GM12878 (cell line): ENCODE data around the gene DLK1.

ENCODE experiments used
- JUNB ChIP-seq: IDR thresholded peaks from 2 replicates; pipeline ENCODE4 v1.6.1; 2016; ENCODE audit warnings: antibody characterized with exemption, mild to moderate bottlenecking
- SMC3 ChIP-seq: IDR thresholded peaks from 2 replicates; pipeline ENCODE4 v1.6.1; 2011; ENCODE audit warnings: low read length, improper control_type of control experiment, borderline replicate concordance

GRCh38 chr14:100679153-100679552 lies 47.5 kb upstream of the DLK1 start:
- no peak for TF ChIP-seq JUNB
- TF ChIP-seq SMC3 = no peak
